PFSK-1 (cell line): ENCODE results near the gene PROSER2.

Experiments
- FOXP2 ChIP-seq: optimal IDR thresholded peaks from 2 replicates; pipeline ENCODE3; 2011; ENCODE audit warnings: borderline replicate concordance, control low read depth, inconsistent platforms; ENCODE audit not compliant: insufficient read depth; ENCODE audit errors: extremely low read length, extremely low read depth
- POLR2AphosphoS5 ChIP-seq: IDR thresholded peaks from 2 replicates; pipeline ENCODE4 v1.6.1; 2012; ENCODE audit warnings: low read depth, mild to moderate bottlenecking, control low read depth, low read length, moderate library complexity
- SIN3A ChIP-seq: IDR thresholded peaks from 2 replicates; pipeline ENCODE4 v1.6.1; 2012; ENCODE audit warnings: mild to moderate bottlenecking, low read length, moderate library complexity, borderline replicate concordance; ENCODE audit not compliant: insufficient read depth
- TAF1 ChIP-seq: IDR thresholded peaks from 2 replicates; pipeline ENCODE4 v1.6.1; 2012; ENCODE audit warnings: low read length, control low read depth, borderline replicate concordance; ENCODE audit not compliant: insufficient read depth
- TF ChIP-seq, protein P1 (sequence below), 2 experiments: IDR thresholded peaks; 2 replicates each; pipeline versions ENCODE4 v1.6.1 to v1.8.0; 2011 to 2012; ENCODE audit warnings: low read depth in 2 of 2, low read length in 2 of 2, control low read depth in 1 of 2, inconsistent platforms in 1 of 2, mild to moderate bottlenecking in 1 of 2, moderate library complexity in 1 of 2; ENCODE audit not compliant: insufficient read depth in 1 of 2

PROSER2 gene

GRCh38 chr10:11789956-11790355 lies 33.2 kb upstream of the PROSER2 start:
- no peak for TF ChIP-seq POLR2AphosphoS5
- TF ChIP-seq, protein P1, sequence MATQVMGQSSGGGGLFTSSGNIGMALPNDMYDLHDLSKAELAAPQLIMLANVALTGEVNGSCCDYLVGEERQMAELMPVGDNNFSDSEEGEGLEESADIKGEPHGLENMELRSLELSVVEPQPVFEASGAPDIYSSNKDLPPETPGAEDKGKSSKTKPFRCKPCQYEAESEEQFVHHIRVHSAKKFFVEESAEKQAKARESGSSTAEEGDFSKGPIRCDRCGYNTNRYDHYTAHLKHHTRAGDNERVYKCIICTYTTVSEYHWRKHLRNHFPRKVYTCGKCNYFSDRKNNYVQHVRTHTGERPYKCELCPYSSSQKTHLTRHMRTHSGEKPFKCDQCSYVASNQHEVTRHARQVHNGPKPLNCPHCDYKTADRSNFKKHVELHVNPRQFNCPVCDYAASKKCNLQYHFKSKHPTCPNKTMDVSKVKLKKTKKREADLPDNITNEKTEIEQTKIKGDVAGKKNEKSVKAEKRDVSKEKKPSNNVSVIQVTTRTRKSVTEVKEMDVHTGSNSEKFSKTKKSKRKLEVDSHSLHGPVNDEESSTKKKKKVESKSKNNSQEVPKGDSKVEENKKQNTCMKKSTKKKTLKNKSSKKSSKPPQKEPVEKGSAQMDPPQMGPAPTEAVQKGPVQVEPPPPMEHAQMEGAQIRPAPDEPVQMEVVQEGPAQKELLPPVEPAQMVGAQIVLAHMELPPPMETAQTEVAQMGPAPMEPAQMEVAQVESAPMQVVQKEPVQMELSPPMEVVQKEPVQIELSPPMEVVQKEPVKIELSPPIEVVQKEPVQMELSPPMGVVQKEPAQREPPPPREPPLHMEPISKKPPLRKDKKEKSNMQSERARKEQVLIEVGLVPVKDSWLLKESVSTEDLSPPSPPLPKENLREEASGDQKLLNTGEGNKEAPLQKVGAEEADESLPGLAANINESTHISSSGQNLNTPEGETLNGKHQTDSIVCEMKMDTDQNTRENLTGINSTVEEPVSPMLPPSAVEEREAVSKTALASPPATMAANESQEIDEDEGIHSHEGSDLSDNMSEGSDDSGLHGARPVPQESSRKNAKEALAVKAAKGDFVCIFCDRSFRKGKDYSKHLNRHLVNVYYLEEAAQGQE (IDR thresholded peaks at IDR 0.05; ENCODE audit: insufficient read depth in 1 of 2, low read depth in 2 of 2, low read length in 2 of 2): no peak
- TF ChIP-seq TAF1: no peak
- TF ChIP-seq FOXP2: no peak
- no peak for TF ChIP-seq SIN3A

DNA sequence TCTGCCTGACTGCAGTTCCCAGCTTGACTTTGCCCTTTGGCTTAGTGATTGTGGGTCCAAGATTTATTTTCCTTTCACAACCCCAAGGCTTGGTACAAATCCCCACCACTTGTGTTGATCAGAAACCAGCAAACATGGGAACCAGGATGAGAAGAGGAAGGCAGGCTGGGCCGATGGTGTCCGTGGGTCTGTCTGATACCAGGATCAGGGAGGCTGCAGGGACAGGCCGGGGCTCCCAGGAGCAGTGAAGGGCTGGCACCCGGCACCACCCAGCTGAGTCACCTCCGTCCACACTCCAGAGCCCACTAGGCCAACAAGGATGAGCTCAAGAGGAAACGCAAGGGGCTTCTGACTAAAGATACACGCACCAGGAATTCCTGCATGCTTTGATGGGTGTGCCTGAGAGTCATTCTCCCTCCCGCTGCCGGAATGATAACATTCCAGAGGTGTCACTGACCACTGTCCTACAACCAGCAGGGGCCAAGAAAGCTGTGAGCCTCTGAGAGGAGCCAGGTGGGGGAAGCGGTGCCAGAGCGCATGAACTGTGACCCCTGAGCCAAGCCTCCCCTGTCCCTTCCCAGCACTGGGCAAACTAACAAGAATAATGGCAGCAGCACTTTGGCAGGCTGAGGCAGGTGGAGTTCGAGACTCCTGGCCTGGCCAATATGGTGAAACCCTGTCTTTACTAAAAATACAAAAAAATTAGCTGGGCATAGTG lies 29.2 kb upstream of the PROSER2 start:
- no peak for TF ChIP-seq TAF1
- TF ChIP-seq POLR2AphosphoS5: no peak
- no peak for TF ChIP-seq SIN3A
- TF ChIP-seq FOXP2: no peak
- TF ChIP-seq, protein P1 (IDR thresholded peaks at IDR 0.05; ENCODE audit: insufficient read depth in 1 of 2, low read depth in 2 of 2, low read length in 2 of 2): no peak

DNA sequence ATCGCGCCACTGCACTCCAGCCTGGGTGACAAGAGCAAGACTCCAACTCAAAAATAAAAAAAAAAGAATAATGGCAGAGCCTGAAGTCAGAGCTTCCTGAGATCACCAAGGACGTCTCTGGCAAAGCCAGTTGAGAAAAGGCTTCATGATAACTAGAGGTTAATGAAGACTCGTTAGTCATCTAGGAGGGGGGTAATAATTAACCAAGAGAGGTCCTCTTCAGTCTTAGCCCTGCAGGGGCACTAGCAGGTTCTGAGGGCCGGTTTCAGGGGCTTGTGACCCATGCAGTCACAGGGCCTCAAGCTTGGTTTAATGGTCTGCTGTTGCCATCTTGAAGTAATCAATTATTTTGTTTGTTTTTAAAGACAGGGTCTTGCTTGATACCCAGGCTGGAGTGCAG lies 28.6 kb upstream of the PROSER2 start:
- TF ChIP-seq SIN3A (no peak), FOXP2 (no peak)
- TF ChIP-seq, protein P1 (IDR thresholded peaks at IDR 0.05; ENCODE audit: insufficient read depth in 1 of 2, low read depth in 2 of 2, low read length in 2 of 2): no peak

DNA sequence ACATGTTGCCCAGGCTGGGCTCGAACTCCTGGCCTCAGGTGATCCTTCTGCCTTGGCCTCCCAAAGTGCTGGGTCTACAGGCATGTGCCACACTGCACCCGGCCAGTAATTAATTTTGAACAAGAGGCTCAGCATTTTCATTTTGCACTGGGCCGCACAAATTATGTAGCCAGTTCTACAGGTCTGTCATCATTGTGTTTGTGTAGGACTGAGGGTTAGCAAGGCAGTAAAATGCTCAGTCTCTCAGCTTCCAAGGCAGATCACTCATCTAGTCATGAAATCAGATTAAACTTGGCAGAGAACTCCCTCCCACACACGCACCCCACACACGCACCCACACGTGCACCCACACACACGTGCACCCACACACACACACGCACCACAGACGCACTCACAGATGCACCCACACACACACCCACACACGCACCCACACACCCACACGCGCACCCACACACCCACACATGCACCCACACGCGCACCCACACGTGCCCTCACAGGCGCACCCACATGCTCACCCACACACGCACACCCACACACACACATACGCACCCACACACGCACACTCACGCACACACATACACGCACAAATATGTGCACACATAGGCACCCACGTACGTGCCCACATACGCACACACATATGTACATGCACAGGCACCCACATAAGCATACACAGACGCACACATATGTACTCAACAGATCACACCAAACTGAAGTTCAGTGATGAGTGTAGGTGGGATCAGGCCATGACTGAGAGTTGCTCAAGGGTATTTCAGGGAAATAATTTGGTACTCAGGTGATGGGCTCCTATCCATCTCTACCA lies 27.8 kb upstream of the PROSER2 start:
- TF ChIP-seq, protein P1 (IDR thresholded peaks at IDR 0.05; ENCODE audit: insufficient read depth in 1 of 2, low read depth in 2 of 2, low read length in 2 of 2): no peak
- no peak for TF ChIP-seq TAF1
- no peak for TF ChIP-seq POLR2AphosphoS5
- TF ChIP-seq FOXP2: no peak
- TF ChIP-seq SIN3A: no peak
